ENCODE measurements around the gene TNFSF12.
A peak's percentile ranks its signal among the peaks of the same experiment; 100 is the strongest.

TNFSF12 gene

GRCh38 chr17:7548585-7549400 is at the start of gene TNFSF12:
TSS of gene TNFSF12 (plus strand) at chr17:7549058. CDS start at chr17:7549154, 96 bp downstream.
- DNase-seq = peak; percentile 51

GRCh38 chr17:7499161-7499560 is 49.7 kb upstream of the TNFSF12 start:
- DNase-seq = no peak

GRCh38 chr17:7501729-7502128 is 47.1 kb upstream of the TNFSF12 start:
- no peak for DNase-seq

GRCh38 chr17:7502171-7502847 is 46.5 kb upstream of the TNFSF12 start:
- no peak for DNase-seq

- no peak for DNase-seq
Measured at GRCh38 chr17:7502987-7503386, 45.9 kb upstream of the TNFSF12 start.

- no peak for DNase-seq
Measured at GRCh38 chr17:7503521-7503920, 45.3 kb upstream of the TNFSF12 start.

- DNase-seq = no peak
Measured at GRCh38 chr17:7508145-7508544, 40.7 kb upstream of the TNFSF12 start.

- DNase-seq = no peak
Measured at GRCh38 chr17:7508846-7509245, 40.0 kb upstream of the TNFSF12 start.

- DNase-seq = no peak
Measured at GRCh38 chr17:7509937-7510336, 38.9 kb upstream of the TNFSF12 start.

- DNase-seq = no peak
Measured at GRCh38 chr17:7511108-7511507, 37.8 kb upstream of the TNFSF12 start.

GRCh38 chr17:7512105-7512504 is 36.8 kb upstream of the TNFSF12 start:
- DNase-seq = no peak

- no peak for DNase-seq
Measured at GRCh38 chr17:7512824-7513540, 35.9 kb upstream of the TNFSF12 start.

- DNase-seq = peak; percentile 6
Measured at GRCh38 chr17:7513850-7514419, 34.9 kb upstream of the TNFSF12 start.

GRCh38 chr17:7515911-7516610 is 32.8 kb upstream of the TNFSF12 start:
- peak; percentile 84 for DNase-seq

- DNase-seq = peak; percentile 55
Measured at GRCh38 chr17:7523033-7523432, 25.8 kb upstream of the TNFSF12 start.

- DNase-seq = no peak
Measured at GRCh38 chr17:7528842-7529241, 20.0 kb upstream of the TNFSF12 start.

- DNase-seq = peak; percentile 39
Measured at GRCh38 chr17:7530023-7530900, 18.6 kb upstream of the TNFSF12 start.

GRCh38 chr17:7538050-7538449 is 10.8 kb upstream of the TNFSF12 start:
- DNase-seq = no peak

- DNase-seq = no peak
Measured at GRCh38 chr17:7538891-7539545, 9.8 kb upstream of the TNFSF12 start.

- no peak for DNase-seq
Measured at GRCh38 chr17:7541074-7541621, 7.7 kb upstream of the TNFSF12 start.

- DNase-seq = no peak
Measured at GRCh38 chr17:7544911-7545310, 3.9 kb upstream of the TNFSF12 start.
